GM18909 (cell line): Measurements from ENCODE around the gene AFF3.

Experiments used
- ATAC-seq: cut with Tn5 transposase; IDR thresholded peaks from one replicate; pipeline ENCODE4 v1.9.1; 2021; ENCODE audit warnings: mild to moderate bottlenecking; ENCODE audit not compliant: unreplicated experiment, poor library complexity

The AFF3 gene

DNA sequence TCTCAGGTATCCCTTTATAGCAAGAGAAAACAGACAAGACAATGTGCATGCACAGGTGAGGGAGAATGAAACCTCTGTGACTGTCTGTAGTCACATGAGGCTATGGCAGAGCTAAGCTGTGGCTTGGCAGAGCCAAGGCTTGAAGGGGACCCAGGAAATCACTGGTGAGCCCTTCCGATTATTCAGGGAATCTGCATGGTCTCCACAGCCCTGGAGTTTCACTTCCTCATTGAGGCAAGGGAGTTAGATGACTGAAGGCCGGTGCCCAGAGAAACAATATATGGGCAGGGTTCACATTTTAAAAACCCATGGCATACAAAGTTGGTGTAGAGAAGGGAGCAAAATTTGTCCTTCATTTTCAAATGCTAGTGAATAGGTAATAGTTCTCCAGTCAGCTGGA is 508.2 kb downstream of the AFF3 start:
- no peak for ATAC-seq

DNA sequence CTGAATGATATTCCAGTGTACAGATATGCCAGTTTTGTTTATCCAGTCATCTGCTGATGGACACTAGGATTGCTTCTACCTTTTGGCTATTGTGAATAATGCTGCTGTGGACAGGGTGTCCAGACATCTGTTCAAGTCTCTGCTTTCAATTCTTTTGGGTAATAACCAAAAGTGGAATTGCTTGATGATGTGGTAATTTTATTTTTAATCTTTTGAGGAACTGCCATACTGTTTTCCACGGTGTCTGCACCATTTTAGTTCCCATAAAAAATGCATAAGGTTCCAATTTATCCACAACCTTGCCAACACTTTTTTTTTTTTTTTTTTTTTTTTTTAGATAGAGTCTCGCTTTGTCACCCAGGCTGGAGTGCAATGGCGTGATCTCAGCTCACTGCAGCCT is 510.7 kb downstream of the AFF3 start:
- ATAC-seq = no peak

DNA sequence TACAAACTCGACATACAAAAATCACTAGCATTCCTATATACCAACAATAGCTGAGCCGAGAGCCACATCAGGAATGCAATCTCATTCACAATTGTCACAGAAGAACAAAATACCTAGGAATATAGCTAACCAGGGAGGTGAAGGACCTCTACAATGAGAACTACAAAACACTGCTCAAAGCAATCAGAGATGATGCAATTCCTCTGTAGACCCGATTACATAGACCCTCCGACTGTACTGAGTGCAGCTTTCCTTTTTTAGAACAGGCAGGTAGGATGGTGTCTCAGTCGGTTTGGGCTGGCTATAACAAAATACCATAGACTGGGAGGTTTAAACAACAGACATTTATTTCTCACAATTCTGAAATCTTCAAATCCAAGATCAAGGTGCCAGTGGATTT is 513.1 kb downstream of the AFF3 start:
- no peak for ATAC-seq

DNA sequence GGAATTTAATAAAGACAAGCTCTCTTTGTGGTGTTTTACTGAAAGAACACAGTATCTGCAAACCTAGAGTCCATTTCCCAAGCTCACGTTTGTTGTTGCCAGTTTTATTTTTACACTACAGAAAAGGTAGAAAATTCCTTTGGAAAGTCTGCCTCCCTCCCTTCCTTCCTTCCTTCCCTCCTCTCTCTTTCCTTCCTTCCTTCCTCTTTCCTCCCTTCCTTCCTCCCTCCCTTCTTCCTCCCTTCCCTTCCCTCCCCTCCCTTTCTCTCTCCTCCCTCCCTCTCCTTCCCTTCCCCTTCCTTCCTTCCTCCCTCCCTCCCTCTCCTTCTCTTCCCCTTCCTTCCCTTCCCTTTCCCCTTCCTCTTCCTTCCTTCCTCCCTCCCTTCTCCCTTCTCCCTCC is 516.2 kb downstream of the AFF3 start:
- no peak for ATAC-seq

DNA sequence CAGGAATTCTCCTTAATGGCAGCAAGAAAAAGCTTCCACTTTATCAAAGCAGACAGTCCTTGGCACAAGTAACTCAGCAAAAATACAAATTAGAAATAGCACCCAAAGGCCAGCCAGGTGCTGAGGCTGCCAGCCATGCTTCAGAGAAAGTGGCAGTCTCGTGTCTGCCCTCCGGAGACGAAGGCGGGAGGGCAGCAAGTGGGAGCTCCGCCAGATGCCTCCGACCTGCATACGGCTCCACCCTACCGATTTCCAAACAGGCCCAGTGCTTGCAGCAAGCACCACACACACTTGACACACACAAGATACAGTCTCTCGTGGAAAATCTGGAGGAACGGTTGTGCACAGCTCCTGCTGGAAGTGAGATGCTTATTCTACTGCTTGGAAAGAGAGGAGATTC is 517.7 kb downstream of the AFF3 start:
- ATAC-seq = no peak

DNA sequence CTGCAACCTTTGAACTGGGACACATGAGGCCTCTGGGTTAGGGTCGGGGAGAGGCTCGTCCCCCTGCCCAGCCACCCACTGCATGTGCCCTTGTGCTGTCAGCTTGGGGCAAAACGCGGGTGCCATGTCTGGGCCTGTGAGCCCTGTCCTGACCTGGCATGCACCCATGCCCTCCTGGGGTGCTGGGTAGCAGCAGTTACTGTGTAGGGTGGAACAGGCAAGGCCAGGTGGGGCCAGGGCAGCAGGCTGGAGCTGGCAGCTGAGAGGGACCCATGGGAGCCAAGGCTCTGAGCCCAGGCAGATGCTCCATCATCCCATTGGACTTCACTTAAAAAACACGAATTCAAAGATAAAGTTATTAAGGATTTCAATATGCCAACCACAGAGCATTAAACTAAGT is 518.8 kb downstream of the AFF3 start:
- ATAC-seq = no peak

DNA sequence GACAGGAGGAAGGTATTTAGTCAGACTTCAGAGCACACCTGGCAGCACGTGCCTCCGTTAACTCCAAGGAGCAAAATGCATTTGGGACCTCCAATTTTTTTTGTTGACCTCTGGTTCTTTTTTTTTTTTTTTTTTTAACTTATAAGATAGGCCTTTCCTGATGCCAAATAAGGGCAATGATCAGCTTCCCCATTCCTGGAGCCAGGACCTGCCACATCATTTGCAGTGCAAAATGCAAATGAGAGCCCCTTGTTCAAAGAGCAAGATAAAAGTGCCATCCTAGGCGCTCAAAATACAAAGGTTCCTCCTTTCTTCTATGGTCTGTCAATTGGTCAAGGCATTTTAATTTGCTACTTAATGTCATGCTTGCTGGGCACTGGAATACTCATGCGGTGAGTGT is 519.4 kb downstream of the AFF3 start:
- ATAC-seq = no peak

DNA sequence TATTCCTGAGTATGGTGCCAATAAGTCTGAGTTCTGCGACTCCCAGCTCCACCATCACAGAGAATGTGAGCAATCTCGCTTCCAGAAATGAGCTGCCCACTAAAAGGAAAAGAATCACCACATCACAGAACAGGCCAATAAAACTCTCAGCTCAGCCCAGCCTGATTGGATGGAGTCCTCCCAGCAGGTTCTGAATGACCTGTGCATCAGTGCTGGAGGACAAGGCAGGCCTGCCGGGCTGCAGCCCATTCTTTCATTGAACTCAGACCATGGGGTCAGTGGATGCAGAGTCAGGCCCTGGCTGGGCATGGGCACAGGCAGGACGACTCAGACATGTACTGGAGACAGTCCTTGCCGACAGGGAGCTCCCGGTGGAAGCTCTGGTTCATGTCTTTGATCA is 519.9 kb downstream of the AFF3 start:
- ATAC-seq = no peak

DNA sequence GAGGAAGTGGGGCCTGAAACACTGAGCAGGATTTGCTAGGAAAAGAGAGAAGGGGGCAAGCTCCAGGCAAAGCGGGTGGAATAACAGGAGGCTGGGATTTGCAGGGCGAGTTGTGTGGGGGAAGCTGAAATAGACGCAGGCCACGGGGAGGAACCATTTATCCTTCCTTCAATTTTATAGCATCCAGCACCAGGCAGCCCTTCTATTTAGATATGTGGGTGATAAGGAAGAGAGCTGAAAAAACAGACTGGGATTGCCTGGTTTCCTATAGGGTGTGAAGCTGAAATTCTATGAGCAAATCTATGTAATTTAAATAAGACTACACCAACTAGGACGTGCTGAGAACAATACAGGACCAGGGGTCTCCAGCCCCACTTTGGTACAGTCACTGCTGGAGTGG is 520.6 kb downstream of the AFF3 start:
- ATAC-seq = no peak

DNA sequence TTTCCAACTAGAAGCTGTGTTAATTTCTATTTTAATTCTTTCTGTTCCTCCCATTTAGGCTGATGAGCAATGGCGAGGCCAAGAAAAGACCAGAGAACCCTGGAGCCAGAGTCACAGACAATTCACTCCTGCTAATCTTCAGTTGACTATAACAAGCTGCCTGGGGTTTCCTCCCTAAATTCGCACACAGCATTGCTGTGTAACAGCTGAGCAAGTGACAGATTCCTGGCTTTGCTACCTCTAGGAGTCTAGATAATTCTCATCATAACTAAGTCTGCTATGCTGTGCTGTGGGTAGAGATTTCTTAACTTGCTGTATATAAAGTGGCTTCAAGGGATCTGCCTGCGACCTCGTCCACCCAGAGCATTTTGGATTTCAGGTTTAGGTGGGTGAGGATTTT is 521.3 kb downstream of the AFF3 start:
- no peak for ATAC-seq

DNA sequence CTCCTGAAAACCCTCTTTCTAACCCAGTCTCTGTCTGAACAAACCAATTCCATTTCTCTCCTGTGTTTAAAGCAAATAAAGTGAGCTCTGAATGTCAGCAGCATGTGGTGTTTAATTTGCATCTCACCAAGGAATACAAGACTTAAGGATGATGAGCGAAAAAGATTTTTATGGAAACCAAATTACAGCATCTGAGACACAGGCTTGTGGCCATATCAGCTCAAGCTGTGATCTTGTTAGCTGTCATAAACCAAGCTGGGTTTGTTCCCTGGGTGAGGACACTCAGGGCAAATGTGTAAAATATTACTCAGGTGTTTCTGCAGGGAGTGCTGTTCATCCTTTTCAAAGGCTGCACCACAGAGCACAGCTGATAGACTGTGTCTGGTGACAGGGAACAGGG is 523.2 kb downstream of the AFF3 start:
- no peak for ATAC-seq

DNA sequence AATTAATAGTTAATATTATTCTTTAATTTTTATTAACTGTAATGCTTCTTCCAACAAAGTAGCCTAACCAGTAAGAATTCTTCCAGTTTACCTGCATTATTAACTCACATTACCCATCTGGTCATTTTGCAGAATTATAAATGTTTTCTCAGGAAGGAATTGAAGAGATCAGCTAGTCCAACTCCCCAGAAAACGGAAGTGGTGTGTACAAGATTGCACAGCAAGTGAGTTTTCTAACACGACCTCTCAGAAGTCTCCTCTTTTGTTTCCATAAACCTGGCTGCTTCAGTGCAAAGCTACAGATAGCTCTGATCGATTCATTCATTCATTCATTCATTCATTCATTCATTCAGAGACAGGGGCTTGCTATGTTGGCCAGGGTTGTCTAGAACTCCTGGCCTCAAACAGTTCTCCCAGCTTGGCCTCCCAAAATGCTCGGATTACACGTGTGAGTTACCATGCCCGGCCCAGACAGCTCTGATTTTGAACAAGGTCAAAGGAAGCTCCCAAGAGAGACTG is 523.8 kb downstream of the AFF3 start:
- ATAC-seq = no peak

DNA sequence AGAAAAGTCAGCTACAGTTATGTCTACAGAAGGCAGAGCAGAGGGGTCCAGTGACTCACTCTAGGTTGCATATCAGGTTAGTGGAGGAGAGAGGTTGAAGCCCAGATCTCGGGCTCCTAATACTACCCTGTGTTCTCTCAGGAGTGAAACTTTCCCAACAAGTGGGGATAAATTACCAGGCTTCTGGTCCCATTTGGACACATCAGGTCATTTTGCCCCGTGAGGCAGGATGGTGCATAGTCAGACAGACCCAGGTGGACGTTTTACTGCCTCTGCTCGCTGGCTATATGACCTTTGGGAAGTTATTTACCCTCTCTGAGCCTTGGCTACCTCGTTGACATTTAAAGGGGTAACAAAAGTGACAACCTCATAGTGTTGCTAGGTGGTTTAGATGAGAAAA is 524.6 kb downstream of the AFF3 start:
- ATAC-seq = no peak

DNA sequence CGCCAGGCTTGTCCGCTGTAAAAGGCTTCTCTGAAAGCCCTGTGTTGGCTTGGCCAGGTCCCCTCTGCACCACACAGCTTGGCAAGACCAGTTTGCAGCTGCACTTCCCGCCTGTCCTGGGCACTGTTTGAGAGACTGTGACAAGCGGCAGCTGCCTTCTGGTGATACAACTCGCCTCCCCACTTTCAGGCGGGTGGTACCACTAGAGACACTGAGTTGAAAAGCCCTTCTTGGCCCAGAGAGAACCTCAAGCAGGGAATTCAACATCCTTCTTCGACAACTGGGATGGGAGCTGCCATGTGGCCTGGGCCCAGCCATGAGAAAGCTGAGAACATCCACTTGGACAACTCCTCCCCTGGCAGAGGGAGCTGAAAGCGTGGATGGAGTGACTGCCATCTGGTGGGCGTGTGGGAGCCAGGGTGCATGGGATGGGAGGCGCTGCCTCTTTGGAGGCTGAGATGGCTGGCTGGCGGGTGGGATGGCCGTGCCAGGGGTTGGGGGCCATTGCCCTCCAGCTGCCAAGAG is 527.1 kb downstream of the AFF3 start:
- ATAC-seq = no peak

DNA sequence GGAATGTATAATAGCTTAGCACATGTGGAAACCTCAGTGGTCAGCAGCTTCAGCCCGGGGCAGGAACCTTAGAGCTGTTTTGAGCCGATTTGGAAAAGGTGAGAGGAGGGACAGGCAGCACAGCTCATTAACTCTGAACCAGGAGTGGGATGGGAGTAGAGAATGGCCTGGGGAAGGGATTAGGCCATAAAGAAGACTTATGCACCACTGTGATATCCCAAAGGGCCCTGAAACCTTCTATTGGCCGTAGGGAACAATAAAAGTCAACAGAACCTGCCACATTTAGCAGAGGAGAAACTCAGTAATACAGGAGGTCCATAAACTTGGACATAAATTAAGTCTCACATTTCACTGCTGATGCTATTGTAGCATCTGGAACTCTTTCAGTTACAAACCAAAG is 528.4 kb downstream of the AFF3 start:
- ATAC-seq = no peak

DNA sequence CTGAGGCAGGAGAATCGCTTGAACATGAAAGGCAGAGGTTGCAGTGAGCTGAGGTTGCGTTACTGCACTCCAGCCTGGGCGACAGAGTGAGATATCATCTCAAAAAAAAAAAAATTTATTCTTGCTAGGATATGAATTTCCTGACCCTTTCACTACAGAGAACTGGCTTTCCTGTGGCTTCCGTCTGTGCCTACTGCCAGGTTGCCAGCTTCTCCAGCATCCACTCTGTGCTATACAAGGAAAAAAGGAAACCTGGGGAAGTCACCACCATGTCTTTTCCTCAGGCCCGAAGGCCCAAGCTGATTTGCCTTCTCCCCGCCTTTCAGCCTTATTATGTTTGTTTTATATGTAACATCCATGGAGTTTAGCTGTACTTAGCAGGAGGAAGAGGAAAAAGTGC is 530.6 kb downstream of the AFF3 start:
- ATAC-seq = no peak

DNA sequence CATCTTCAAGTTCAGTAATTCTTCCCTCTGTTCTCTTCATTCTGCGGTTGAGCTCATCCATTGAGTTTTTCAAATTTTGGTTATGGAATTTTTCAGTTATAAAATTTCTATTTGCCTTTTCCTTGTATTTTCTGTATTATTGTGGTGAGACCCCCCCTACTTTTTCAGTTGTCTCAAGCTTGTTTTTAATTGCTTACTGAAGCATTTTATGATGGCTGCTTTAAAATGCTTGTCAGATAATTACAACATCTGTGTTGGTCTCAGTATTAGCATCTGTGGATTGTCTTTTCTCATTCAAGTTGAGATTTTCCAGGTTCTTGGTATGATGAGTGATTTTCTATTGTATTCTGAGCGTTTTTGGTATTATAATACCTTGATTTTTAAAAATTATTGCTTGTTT is 531.4 kb downstream of the AFF3 start:
- ATAC-seq = no peak

DNA sequence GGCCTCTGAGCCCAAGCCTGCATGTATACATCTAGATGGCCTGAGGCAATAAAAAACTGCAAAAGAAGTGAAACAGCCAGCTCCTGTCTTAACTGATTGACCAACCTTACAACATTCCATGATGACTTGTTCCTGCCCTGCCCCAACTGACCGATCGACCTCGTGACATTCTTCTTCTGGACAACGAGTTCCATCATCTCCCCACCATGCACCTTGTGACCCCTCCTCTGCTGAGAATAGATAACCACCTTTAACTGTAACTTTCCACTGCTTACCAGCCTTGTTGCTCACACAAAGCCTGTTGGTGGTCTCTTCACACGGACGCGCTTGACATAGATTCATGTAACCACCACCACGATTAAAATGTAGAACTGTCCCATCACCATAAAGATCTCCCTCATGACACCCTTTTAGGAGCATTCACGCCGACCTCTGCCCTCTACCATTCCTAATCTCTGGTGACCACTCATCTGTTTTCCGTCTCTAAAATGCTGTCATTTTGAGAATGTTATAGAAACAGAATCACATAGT is 532.5 kb downstream of the AFF3 start:
- no peak for ATAC-seq

DNA sequence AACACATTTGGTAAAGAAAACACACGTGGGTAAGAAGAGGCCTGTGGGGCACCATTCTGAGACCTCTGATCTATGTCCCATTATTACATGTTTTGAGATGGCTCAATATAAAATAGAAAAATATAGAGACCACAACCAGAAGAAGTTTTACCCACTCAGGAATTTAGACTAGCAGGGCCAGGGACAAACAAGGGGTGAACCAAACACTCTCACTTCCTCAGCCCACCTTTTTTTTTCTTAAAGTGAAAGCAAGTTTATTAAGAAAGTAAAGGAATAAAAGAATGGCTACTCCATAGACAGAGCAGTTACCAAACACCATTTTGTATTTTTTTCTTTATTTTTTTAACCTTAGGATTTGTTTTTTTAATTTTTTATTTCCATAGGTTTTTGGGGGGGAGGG is 533.5 kb downstream of the AFF3 start:
- ATAC-seq = no peak

DNA sequence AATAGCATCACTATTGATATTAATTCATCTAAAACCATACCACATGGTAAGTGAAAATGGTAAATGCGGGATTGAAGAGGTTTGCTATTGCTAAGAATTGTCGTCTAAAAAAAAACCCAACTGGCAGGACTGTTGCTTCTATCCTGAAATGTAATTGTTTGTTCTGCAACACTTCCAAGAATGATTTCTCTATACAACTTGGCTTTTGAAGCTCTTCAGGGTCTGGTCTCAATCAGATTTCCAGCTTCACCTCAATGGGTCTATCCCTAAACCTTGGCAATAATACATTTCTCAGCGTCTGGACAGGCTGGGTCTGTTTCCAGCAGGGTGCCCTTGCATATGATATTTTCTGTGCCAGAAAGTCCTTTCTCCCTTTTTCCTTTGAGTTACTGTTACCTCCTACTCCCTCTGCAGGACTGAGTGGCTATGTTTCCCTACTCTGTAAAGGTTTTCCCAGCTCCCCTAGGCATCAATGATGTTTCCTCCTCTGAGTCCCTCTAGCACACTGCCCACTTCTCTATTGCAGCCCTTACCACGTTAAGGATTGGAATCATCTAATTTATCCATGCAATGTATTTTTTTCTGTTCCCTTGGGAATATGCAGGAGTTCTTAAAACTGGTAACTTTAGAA is 534.4 kb downstream of the AFF3 start:
- no peak for ATAC-seq

DNA sequence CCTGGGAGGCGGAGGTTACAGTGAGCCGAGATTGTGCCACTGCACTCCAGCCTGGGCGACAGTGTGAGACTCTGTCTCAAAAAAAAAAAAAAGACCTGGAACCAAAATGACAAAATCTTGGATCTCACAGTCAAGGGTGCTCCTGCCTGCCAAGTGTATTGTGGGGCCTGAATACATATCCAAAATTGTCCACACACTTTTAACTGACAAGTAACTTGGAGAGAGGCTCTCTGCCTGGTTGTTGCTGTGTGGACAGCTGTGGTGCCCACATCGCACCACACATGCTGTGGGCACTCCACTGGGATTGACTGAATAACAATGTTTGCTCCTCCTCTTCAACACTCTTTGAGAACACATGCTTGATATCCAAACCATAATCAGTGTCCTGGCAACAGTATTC is 534.9 kb downstream of the AFF3 start:
- ATAC-seq = no peak

DNA sequence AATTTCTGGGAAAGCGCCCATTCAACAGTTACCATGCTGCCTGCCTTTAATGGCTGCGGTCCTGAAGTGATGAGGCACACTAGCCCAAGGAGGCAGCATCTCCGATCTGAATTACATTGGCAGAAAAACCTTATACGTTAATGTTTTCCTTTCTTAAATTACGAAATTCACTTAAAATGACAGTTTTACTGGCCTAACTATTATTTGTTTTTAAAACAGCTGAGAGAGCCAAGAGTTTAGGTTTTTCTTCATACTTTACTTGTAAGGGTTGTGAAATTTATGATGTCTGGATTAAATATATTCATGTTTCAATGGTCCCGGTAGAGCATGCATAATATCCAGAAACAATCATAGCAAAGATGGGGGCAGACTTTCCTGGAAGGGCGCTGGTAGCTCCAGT is 537.4 kb downstream of the AFF3 start:
- no peak for ATAC-seq
